ENCODE results near the gene AQP3.
"Not testable (repeated sequence)": the region's sequence is repeated elsewhere in the genome, so short reads cannot be mapped to it uniquely, and the experiment has no call there.

The AQP3 gene

GRCh38 chr9:33446946-33447798 lies at the start of gene AQP3:
AQP3 (minus strand) TSS chr9:33447593; CDS start chr9:33447530, 63 bp downstream.
- H3K27me3 ChIP-seq (ENCODE audit: control insufficient read depth in 1 of 2, insufficient read depth in 2 of 2, low read length in 2 of 2): no peaks in the 10 kb centered on the region
- peak within 1 kb of the TSS; percentile 52 to 66 for H3K9ac ChIP-seq (ENCODE audit: low read length in 2 of 2)
- H3K4me3 ChIP-seq (ENCODE audit: low read length in 2 of 2): peak within 1 kb of the TSS; percentile 73 to 75
- H3K9me3 ChIP-seq (ENCODE audit: control insufficient read depth in 2 of 2, low read length in 2 of 2): no peaks in the 10 kb centered on the region
- peaks cover 8% of the 10 kb centered on the region for H3K4me1 ChIP-seq (ENCODE audit: control insufficient read depth, insufficient read depth, low read length)
- no peak within 1 kb of the TSS for H3K27ac ChIP-seq (ENCODE audit: low read length)
- H3K36me3 ChIP-seq (ENCODE audit: control insufficient read depth in 2 of 2, insufficient read depth in 2 of 2, low read length in 2 of 2): no peaks in the 10 kb centered on the region

- not testable (repeated sequence) for H3K27ac ChIP-seq (ENCODE audit: low read length); H3K36me3 ChIP-seq (ENCODE audit: control insufficient read depth in 2 of 2, insufficient read depth in 2 of 2, low read length in 2 of 2); H3K9me3 ChIP-seq (ENCODE audit: control insufficient read depth in 2 of 2, low read length in 2 of 2); H3K9ac ChIP-seq (ENCODE audit: low read length in 2 of 2); H3K4me1 ChIP-seq (ENCODE audit: control insufficient read depth, insufficient read depth, low read length); H3K4me3 ChIP-seq (ENCODE audit: low read length in 2 of 2); H3K27me3 ChIP-seq (ENCODE audit: control insufficient read depth in 1 of 2, insufficient read depth in 2 of 2, low read length in 2 of 2)
Measured at GRCh38 chr9:33493819-33494218, 46.4 kb upstream of the AQP3 start.

GRCh38 chr9:33489066-33489465 lies 41.7 kb upstream of the AQP3 start:
- H3K27ac ChIP-seq (ENCODE audit: low read length): no peak overlapping the region
- no peak overlapping the region for H3K9ac ChIP-seq (ENCODE audit: low read length in 2 of 2)
- no peaks in the 10 kb centered on the region for H3K27me3 ChIP-seq (ENCODE audit: control insufficient read depth in 1 of 2, insufficient read depth in 2 of 2, low read length in 2 of 2)
- no peaks in the 10 kb centered on the region for H3K36me3 ChIP-seq (ENCODE audit: control insufficient read depth in 2 of 2, insufficient read depth in 2 of 2, low read length in 2 of 2)
- H3K4me3 ChIP-seq (ENCODE audit: low read length in 2 of 2): no peak overlapping the region
- no peaks in the 10 kb centered on the region for H3K4me1 ChIP-seq (ENCODE audit: control insufficient read depth, insufficient read depth, low read length)
- no peaks in the 10 kb centered on the region for H3K9me3 ChIP-seq (ENCODE audit: control insufficient read depth in 2 of 2, low read length in 2 of 2)

- H3K27ac ChIP-seq (ENCODE audit: low read length); H3K4me1 ChIP-seq (ENCODE audit: control insufficient read depth, insufficient read depth, low read length); H3K27me3 ChIP-seq (ENCODE audit: control insufficient read depth in 1 of 2, insufficient read depth in 2 of 2, low read length in 2 of 2); H3K9me3 ChIP-seq (ENCODE audit: control insufficient read depth in 2 of 2, low read length in 2 of 2); H3K9ac ChIP-seq (ENCODE audit: low read length in 2 of 2); H3K4me3 ChIP-seq (ENCODE audit: low read length in 2 of 2); H3K36me3 ChIP-seq (ENCODE audit: control insufficient read depth in 2 of 2, insufficient read depth in 2 of 2, low read length in 2 of 2): not testable (repeated sequence)
Measured at GRCh38 chr9:33485312-33485711, 37.9 kb upstream of the AQP3 start.

GRCh38 chr9:33480976-33481375 lies 33.6 kb upstream of the AQP3 start:
- no peak overlapping the region for H3K27ac ChIP-seq (ENCODE audit: low read length)
- H3K9me3 ChIP-seq (ENCODE audit: control insufficient read depth in 2 of 2, low read length in 2 of 2): no peaks in the 10 kb centered on the region
- no peaks in the 10 kb centered on the region for H3K4me1 ChIP-seq (ENCODE audit: control insufficient read depth, insufficient read depth, low read length)
- no peaks in the 10 kb centered on the region for H3K36me3 ChIP-seq (ENCODE audit: control insufficient read depth in 2 of 2, insufficient read depth in 2 of 2, low read length in 2 of 2)
- H3K9ac ChIP-seq (ENCODE audit: low read length in 2 of 2): no peak overlapping the region
- H3K4me3 ChIP-seq (ENCODE audit: low read length in 2 of 2): no peak overlapping the region
- H3K27me3 ChIP-seq (ENCODE audit: control insufficient read depth in 1 of 2, insufficient read depth in 2 of 2, low read length in 2 of 2): no peaks in the 10 kb centered on the region

- no peak overlapping the region for H3K4me3 ChIP-seq (ENCODE audit: low read length in 2 of 2)
- H3K4me1 ChIP-seq (ENCODE audit: control insufficient read depth, insufficient read depth, low read length): no peaks in the 10 kb centered on the region
- H3K36me3 ChIP-seq (ENCODE audit: control insufficient read depth in 2 of 2, insufficient read depth in 2 of 2, low read length in 2 of 2): no peaks in the 10 kb centered on the region
- no peak overlapping the region for H3K27ac ChIP-seq (ENCODE audit: low read length)
- H3K27me3 ChIP-seq (ENCODE audit: control insufficient read depth in 1 of 2, insufficient read depth in 2 of 2, low read length in 2 of 2): no peaks in the 10 kb centered on the region
- H3K9me3 ChIP-seq (ENCODE audit: control insufficient read depth in 2 of 2, low read length in 2 of 2): no peaks in the 10 kb centered on the region
- no peak overlapping the region for H3K9ac ChIP-seq (ENCODE audit: low read length in 2 of 2)
Measured at GRCh38 chr9:33480106-33480505, 32.7 kb upstream of the AQP3 start.

- H3K36me3 ChIP-seq (ENCODE audit: control insufficient read depth in 2 of 2, insufficient read depth in 2 of 2, low read length in 2 of 2): peaks cover 7 to 8% of the 10 kb centered on the region in 2 donors
- no peaks in the 10 kb centered on the region for H3K9me3 ChIP-seq (ENCODE audit: control insufficient read depth in 2 of 2, low read length in 2 of 2)
- no peak overlapping the region for H3K9ac ChIP-seq (ENCODE audit: low read length in 2 of 2)
- no peak overlapping the region for H3K27ac ChIP-seq (ENCODE audit: low read length)
- no peak overlapping the region for H3K4me3 ChIP-seq (ENCODE audit: low read length in 2 of 2)
- no peaks in the 10 kb centered on the region for H3K27me3 ChIP-seq (ENCODE audit: control insufficient read depth in 1 of 2, insufficient read depth in 2 of 2, low read length in 2 of 2)
- peaks cover 20% of the 10 kb centered on the region for H3K4me1 ChIP-seq (ENCODE audit: control insufficient read depth, insufficient read depth, low read length)
Measured at GRCh38 chr9:33476503-33476902, 29.1 kb upstream of the AQP3 start.

GRCh38 chr9:33475357-33475756 lies 28.0 kb upstream of the AQP3 start:
- Histone ChIP-seq H3K4me3 (ENCODE audit: low read length in 2 of 2) (no peak overlapping the region), H3K27ac (ENCODE audit: low read length) (no peak overlapping the region), H3K9me3 (ENCODE audit: control insufficient read depth in 2 of 2, low read length in 2 of 2) (no peaks in the 10 kb centered on the region), H3K27me3 (ENCODE audit: control insufficient read depth in 1 of 2, insufficient read depth in 2 of 2, low read length in 2 of 2) (no peaks in the 10 kb centered on the region), H3K36me3 (ENCODE audit: control insufficient read depth in 2 of 2, insufficient read depth in 2 of 2, low read length in 2 of 2) (peaks cover 10 to 11% of the 10 kb centered on the region in 2 donors), H3K9ac (ENCODE audit: low read length in 2 of 2) (no peak overlapping the region), H3K4me1 (ENCODE audit: control insufficient read depth, insufficient read depth, low read length) (peaks cover 20% of the 10 kb centered on the region)

GRCh38 chr9:33473643-33474352 lies 26.4 kb upstream of the AQP3 start, which contains the start of gene NOL6:
NOL6 (minus strand) TSS chr9:33473924; CDS start chr9:33473842, 82 bp downstream.
- peak within 1 kb of the TSS; percentile 79 to 92 for H3K9ac ChIP-seq (ENCODE audit: low read length in 2 of 2)
- H3K9me3 ChIP-seq (ENCODE audit: control insufficient read depth in 2 of 2, low read length in 2 of 2): no peaks in the 10 kb centered on the region
- H3K27me3 ChIP-seq (ENCODE audit: control insufficient read depth in 1 of 2, insufficient read depth in 2 of 2, low read length in 2 of 2): no peaks in the 10 kb centered on the region
- H3K4me1 ChIP-seq (ENCODE audit: control insufficient read depth, insufficient read depth, low read length): peaks cover 20% of the 10 kb centered on the region
- peak within 1 kb of the TSS; percentile 90 to 100 for H3K4me3 ChIP-seq (ENCODE audit: low read length in 2 of 2)
- H3K36me3 ChIP-seq (ENCODE audit: control insufficient read depth in 2 of 2, insufficient read depth in 2 of 2, low read length in 2 of 2): peaks cover 24 to 25% of the 10 kb centered on the region in 2 donors
- peak within 1 kb of the TSS; percentile 53 for H3K27ac ChIP-seq (ENCODE audit: low read length)

- peak overlapping the region; percentile 79 to 92 for H3K9ac ChIP-seq (ENCODE audit: low read length in 2 of 2)
- H3K4me1 ChIP-seq (ENCODE audit: control insufficient read depth, insufficient read depth, low read length): peaks cover 20% of the 10 kb centered on the region
- H3K4me3 ChIP-seq (ENCODE audit: low read length in 2 of 2): peak overlapping the region; percentile 90 to 100
- H3K36me3 ChIP-seq (ENCODE audit: control insufficient read depth in 2 of 2, insufficient read depth in 2 of 2, low read length in 2 of 2): peaks cover 32% of the 10 kb centered on the region in 2 donors
- H3K9me3 ChIP-seq (ENCODE audit: control insufficient read depth in 2 of 2, low read length in 2 of 2): no peaks in the 10 kb centered on the region
- no peaks in the 10 kb centered on the region for H3K27me3 ChIP-seq (ENCODE audit: control insufficient read depth in 1 of 2, insufficient read depth in 2 of 2, low read length in 2 of 2)
- H3K27ac ChIP-seq (ENCODE audit: low read length): peak overlapping the region; percentile 53
Measured at GRCh38 chr9:33472881-33473615, 25.7 kb upstream of the AQP3 start.
